Glomerular visceral epithelial cell (primary cell): ENCODE measurements around the gene TFF1.

Source experiments
- DNase-seq: peaks from one replicate; pipeline ENCODE4 v3.0.0-alpha.2; 2016; ENCODE audit errors: extremely low spot score

The TFF1 gene

GRCh38 chr21:42343963-42344510 is 22.3 kb downstream of the TFF1 start:
- no peak for DNase-seq

GRCh38 chr21:42343556-42343955 is 22.8 kb downstream of the TFF1 start:
- DNase-seq = no peak

GRCh38 chr21:42343101-42343500 is 23.2 kb downstream of the TFF1 start:
- DNase-seq = no peak

- DNase-seq = no peak
Measured at GRCh38 chr21:42341776-42342542, 24.4 kb downstream of the TFF1 start.

GRCh38 chr21:42340187-42341050 is 25.9 kb downstream of the TFF1 start:
- no peak for DNase-seq

- DNase-seq = no peak
Measured at GRCh38 chr21:42338729-42339715, 27.3 kb downstream of the TFF1 start.

- peak; percentile 72 for DNase-seq
Measured at GRCh38 chr21:42337830-42338728, 28.3 kb downstream of the TFF1 start.

- DNase-seq = no peak
Measured at GRCh38 chr21:42337276-42337675, 29.1 kb downstream of the TFF1 start.

GRCh38 chr21:42336054-42336453 is 30.3 kb downstream of the TFF1 start:
- DNase-seq = no peak

- no peak for DNase-seq
Measured at GRCh38 chr21:42332557-42333317, 33.6 kb downstream of the TFF1 start.

GRCh38 chr21:42331660-42332059 is 34.7 kb downstream of the TFF1 start:
- DNase-seq = no peak

GRCh38 chr21:42330380-42331371 is 35.7 kb downstream of the TFF1 start:
- DNase-seq = no peak

GRCh38 chr21:42324896-42325295 is 41.4 kb downstream of the TFF1 start:
- DNase-seq = no peak

GRCh38 chr21:42321845-42322244 is 44.5 kb downstream of the TFF1 start:
- DNase-seq = no peak

- DNase-seq = no peak
Measured at GRCh38 chr21:42321231-42321630, 45.1 kb downstream of the TFF1 start.

- DNase-seq = no peak
Measured at GRCh38 chr21:42320791-42321190, 45.5 kb downstream of the TFF1 start.

- no peak for DNase-seq
Measured at GRCh38 chr21:42319851-42320572, 46.3 kb downstream of the TFF1 start.

- no peak for DNase-seq
Measured at GRCh38 chr21:42319376-42319775, 47.0 kb downstream of the TFF1 start.
